PFSK-1 (cell line): ENCODE results near the gene RNASE8.

Experiments used
- FOXP2 ChIP-seq: optimal IDR thresholded peaks from 2 replicates; pipeline ENCODE3; 2011; ENCODE audit warnings: borderline replicate concordance, control low read depth, inconsistent platforms; ENCODE audit not compliant: insufficient read depth; ENCODE audit errors: extremely low read length, extremely low read depth
- POLR2AphosphoS5 ChIP-seq: IDR thresholded peaks from 2 replicates; pipeline ENCODE4 v1.6.1; 2012; ENCODE audit warnings: low read depth, mild to moderate bottlenecking, control low read depth, low read length, moderate library complexity
- SIN3A ChIP-seq: IDR thresholded peaks from 2 replicates; pipeline ENCODE4 v1.6.1; 2012; ENCODE audit warnings: mild to moderate bottlenecking, low read length, moderate library complexity, borderline replicate concordance; ENCODE audit not compliant: insufficient read depth
- TAF1 ChIP-seq: IDR thresholded peaks from 2 replicates; pipeline ENCODE4 v1.6.1; 2012; ENCODE audit warnings: low read length, control low read depth, borderline replicate concordance; ENCODE audit not compliant: insufficient read depth
- TF ChIP-seq, protein P1 (sequence below), 2 experiments: IDR thresholded peaks; 2 replicates each; pipeline versions ENCODE4 v1.6.1 to v1.8.0; 2011 to 2012; ENCODE audit warnings: low read depth in 2 of 2, low read length in 2 of 2, control low read depth in 1 of 2, inconsistent platforms in 1 of 2, mild to moderate bottlenecking in 1 of 2, moderate library complexity in 1 of 2; ENCODE audit not compliant: insufficient read depth in 1 of 2

RNASE8 gene

GRCh38 chr14:21100931-21101330, 43.3 kb downstream of the RNASE8 start, which contains the start of gene TMEM253:
Gene TMEM253 (plus strand): TSS chr14:21101066. CDS start chr14:21101344, 278 bp downstream.
- no peak for TF ChIP-seq FOXP2
- no peak for TF ChIP-seq TAF1
- no peak for TF ChIP-seq POLR2AphosphoS5
- TF ChIP-seq, protein P1, sequence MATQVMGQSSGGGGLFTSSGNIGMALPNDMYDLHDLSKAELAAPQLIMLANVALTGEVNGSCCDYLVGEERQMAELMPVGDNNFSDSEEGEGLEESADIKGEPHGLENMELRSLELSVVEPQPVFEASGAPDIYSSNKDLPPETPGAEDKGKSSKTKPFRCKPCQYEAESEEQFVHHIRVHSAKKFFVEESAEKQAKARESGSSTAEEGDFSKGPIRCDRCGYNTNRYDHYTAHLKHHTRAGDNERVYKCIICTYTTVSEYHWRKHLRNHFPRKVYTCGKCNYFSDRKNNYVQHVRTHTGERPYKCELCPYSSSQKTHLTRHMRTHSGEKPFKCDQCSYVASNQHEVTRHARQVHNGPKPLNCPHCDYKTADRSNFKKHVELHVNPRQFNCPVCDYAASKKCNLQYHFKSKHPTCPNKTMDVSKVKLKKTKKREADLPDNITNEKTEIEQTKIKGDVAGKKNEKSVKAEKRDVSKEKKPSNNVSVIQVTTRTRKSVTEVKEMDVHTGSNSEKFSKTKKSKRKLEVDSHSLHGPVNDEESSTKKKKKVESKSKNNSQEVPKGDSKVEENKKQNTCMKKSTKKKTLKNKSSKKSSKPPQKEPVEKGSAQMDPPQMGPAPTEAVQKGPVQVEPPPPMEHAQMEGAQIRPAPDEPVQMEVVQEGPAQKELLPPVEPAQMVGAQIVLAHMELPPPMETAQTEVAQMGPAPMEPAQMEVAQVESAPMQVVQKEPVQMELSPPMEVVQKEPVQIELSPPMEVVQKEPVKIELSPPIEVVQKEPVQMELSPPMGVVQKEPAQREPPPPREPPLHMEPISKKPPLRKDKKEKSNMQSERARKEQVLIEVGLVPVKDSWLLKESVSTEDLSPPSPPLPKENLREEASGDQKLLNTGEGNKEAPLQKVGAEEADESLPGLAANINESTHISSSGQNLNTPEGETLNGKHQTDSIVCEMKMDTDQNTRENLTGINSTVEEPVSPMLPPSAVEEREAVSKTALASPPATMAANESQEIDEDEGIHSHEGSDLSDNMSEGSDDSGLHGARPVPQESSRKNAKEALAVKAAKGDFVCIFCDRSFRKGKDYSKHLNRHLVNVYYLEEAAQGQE (IDR thresholded peaks at IDR 0.05; ENCODE audit: insufficient read depth in 1 of 2, low read depth in 2 of 2, low read length in 2 of 2): no peak
- no peak for TF ChIP-seq SIN3A

DNA sequence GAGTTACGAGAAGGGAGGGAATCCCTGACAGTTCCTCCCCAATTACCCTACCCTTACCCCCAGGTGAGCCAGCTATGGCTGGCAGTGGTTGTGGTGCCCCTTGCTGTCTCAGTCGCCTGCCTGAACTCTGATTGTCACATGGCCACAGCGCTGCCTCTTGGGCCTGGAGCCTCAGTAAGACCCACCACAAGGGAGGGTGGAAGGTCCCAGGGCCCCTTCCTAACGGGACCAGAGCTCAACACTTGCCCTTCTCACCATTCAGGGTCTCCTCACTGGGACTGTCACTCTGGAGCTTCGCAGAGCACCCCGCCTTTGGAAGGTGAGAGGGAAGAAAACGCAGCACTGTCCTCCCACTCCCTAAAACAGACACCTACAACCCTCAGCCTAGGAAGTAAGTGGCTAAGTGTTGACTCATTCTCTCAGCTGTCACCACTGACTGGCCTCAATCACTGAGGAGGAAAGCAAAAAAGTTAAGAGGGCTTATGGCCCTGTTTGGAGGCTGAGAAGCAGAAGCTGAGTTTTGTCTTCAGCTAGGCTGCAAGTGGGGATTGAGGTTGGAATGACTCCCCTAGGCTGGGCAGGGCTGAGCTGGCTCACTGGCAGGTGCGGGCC, 44.3 kb downstream of the RNASE8 start:
- TF ChIP-seq, protein P1 (IDR thresholded peaks at IDR 0.05; ENCODE audit: insufficient read depth in 1 of 2, low read depth in 2 of 2, low read length in 2 of 2): no peak
- no peak for TF ChIP-seq POLR2AphosphoS5
- no peak for TF ChIP-seq TAF1
- no peak for TF ChIP-seq SIN3A
- no peak for TF ChIP-seq FOXP2

GRCh38 chr14:21102521-21103410, 45.1 kb downstream of the RNASE8 start:
- TF ChIP-seq SIN3A (no peak), POLR2AphosphoS5 (no peak), FOXP2 (no peak), TAF1 (no peak)
- TF ChIP-seq, protein P1 (IDR thresholded peaks at IDR 0.05; ENCODE audit: insufficient read depth in 1 of 2, low read depth in 2 of 2, low read length in 2 of 2): no peak

- TF ChIP-seq TAF1 (peak; percentile 16; the same call in 1 of the 2 replicates), FOXP2 (no peak), SIN3A (no peak), POLR2AphosphoS5 (no peak)
- TF ChIP-seq, protein P1 (IDR thresholded peaks at IDR 0.05; ENCODE audit: insufficient read depth in 1 of 2, low read depth in 2 of 2, low read length in 2 of 2): no peak
Measured at GRCh38 chr14:21103411-21103709, 45.7 kb downstream of the RNASE8 start.
